Measurements from ENCODE around the gene EXD3.

DNA sequence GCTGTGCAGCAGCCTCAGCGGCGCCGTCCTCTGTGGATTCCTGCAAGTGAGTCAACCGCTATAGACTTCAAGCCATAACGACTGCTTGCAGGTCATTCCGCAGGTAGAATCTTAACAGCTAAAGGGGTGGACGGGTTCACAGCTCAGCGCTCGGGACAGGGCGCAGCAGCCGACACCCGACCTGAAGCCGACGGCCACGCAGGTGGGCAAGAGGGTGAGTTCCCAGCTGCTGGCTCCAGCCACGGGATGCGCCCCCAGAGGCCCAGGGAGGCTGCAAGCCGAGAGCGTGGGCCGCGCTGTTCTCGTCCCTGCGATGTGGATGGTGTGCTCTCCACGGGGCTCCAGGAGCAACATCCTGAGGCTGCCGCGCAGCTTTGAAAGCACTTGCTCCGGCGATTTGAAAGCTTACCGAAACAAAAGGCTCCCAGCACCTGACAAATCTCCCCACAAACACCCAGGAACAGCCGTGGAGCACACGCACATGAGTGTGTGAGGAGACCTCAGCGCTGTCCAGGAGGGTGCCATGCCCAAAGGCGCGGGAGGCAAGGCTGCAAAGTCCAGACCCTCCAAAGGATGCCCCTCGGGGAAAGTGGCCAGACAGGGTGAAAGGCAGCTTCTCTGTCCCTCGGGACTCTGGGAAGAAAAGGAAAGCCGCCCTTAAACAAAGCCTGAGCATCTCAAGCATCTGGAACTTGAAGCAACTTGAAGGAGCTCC is 48.7 kb downstream of the EXD3 start:
- no peak for TF ChIP-seq EZH2 (optimal IDR thresholded peaks at IDR 0.05; ENCODE audit: low read depth, low read length)
- TF ChIP-seq CTCF (IDR thresholded peaks at IDR 0.05; ENCODE audit: low read length): no peak
- TF ChIP-seq EZH2phosphoT487 (IDR thresholded peaks at IDR 0.05; ENCODE audit: low read length): no peak
